SK-N-SH treated with all-trans-retinoic acid at 6 μM for 48 hours (cell line): ENCODE results near the gene LPP.

Experiments used
- ATAC-seq: fragments of 200-7000 bp; cut with Tn5 transposase; 3 replicates; pipeline ENCODE4 v1.9.1; 2020; ENCODE audit warnings: mild to moderate bottlenecking, moderate library complexity
- ARNTL ChIP-seq: fragments of 450-650 bp; formaldehyde crosslinking; IDR thresholded peaks from 2 replicates; pipeline ENCODE4 v1.5.0; 2020; ENCODE audit warnings: low read depth, mild to moderate bottlenecking, moderate library complexity, borderline replicate concordance
- BACH2 ChIP-seq: fragments of 250-450 bp; sonication (Bioruptor Pico); IDR thresholded peaks from 2 replicates; pipeline ENCODE4 v1.9.0; 2021; ENCODE audit warnings: mild to moderate bottlenecking, borderline replicate concordance
- CSDC2 ChIP-seq: fragments of 250-450 bp; sonication (Bioruptor Pico); IDR thresholded peaks from 2 replicates; pipeline ENCODE4 v1.5.0; 2020; ENCODE audit warnings: mild to moderate bottlenecking, moderate library complexity
- CSRNP3 ChIP-seq: fragments of 250-450 bp; sonication (Bioruptor Pico); IDR thresholded peaks from 2 replicates; pipeline ENCODE4 v1.5.1; 2021; ENCODE audit warnings: mild to moderate bottlenecking, moderate library complexity
- ESRRG ChIP-seq: fragments of 250-450 bp; sonication (Bioruptor Pico); IDR thresholded peaks from 2 replicates; pipeline ENCODE4 v1.6.1; 2021; ENCODE audit warnings: mild to moderate bottlenecking
- ISL1 ChIP-seq: fragments of 250-450 bp; sonication (Bioruptor Pico); IDR thresholded peaks from 2 replicates; pipeline ENCODE4 v2.1.2; 2022; ENCODE audit warnings: mild to moderate bottlenecking, moderate library complexity
- OSR1 ChIP-seq: fragments of 250-450 bp; sonication (Bioruptor Pico); IDR thresholded peaks from 2 replicates; pipeline ENCODE4 v1.8.0; 2022; ENCODE audit warnings: moderate library complexity, mild to moderate bottlenecking, inconsistent platforms
- PATZ1 ChIP-seq: fragments of 250-450 bp; sonication (Bioruptor Pico); IDR thresholded peaks from 2 replicates; pipeline ENCODE4 v1.8.0; 2020; ENCODE audit warnings: mild to moderate bottlenecking, moderate library complexity, borderline replicate concordance
- POU6F1 ChIP-seq: fragments of 250-450 bp; sonication (Bioruptor Pico); IDR thresholded peaks from 2 replicates; pipeline ENCODE4 v1.8.0; 2021; ENCODE audit warnings: low read depth, mild to moderate bottlenecking, moderate library complexity, borderline replicate concordance
- PPARA ChIP-seq: fragments of 250-450 bp; sonication (Bioruptor Pico); IDR thresholded peaks from 2 replicates; pipeline ENCODE4 v1.5.0; 2020; ENCODE audit warnings: mild to moderate bottlenecking, borderline replicate concordance
- RARB ChIP-seq: fragments of 250-450 bp; sonication (Bioruptor Pico); IDR thresholded peaks from 2 replicates; pipeline ENCODE4 v1.8.0; 2021; ENCODE audit warnings: mild to moderate bottlenecking, moderate library complexity
- SNAI2 ChIP-seq: fragments of 250-450 bp; sonication (Bioruptor Pico); IDR thresholded peaks from 2 replicates; pipeline ENCODE4 v1.5.0; 2020; ENCODE audit warnings: mild to moderate bottlenecking, moderate library complexity
- TCF4 ChIP-seq: fragments of 250-450 bp; sonication (Bioruptor Pico); IDR thresholded peaks from 2 replicates; pipeline ENCODE4 v1.8.0; 2021; ENCODE audit warnings: mild to moderate bottlenecking, moderate library complexity, borderline replicate concordance
- TOX ChIP-seq: fragments of 250-450 bp; sonication (Bioruptor Pico); IDR thresholded peaks from 2 replicates; pipeline ENCODE4 v1.8.0; 2021; ENCODE audit warnings: mild to moderate bottlenecking, moderate library complexity, borderline replicate concordance
- ZC3H10 ChIP-seq: fragments of 250-450 bp; sonication (Bioruptor Pico); IDR thresholded peaks from 2 replicates; pipeline ENCODE4 v1.5.1; 2021; ENCODE audit warnings: mild to moderate bottlenecking, moderate library complexity
- ZFP3 ChIP-seq: fragments of 250-450 bp; sonication (Bioruptor Pico); IDR thresholded peaks from 2 replicates; pipeline ENCODE4 v1.5.0; 2020; ENCODE audit warnings: mild to moderate bottlenecking, moderate library complexity
- ZFP30 ChIP-seq: fragments of 450-650 bp; formaldehyde crosslinking; IDR thresholded peaks from 2 replicates; pipeline ENCODE4 v1.5.0; 2022; ENCODE audit warnings: mild to moderate bottlenecking, moderate library complexity
- ZNF70 ChIP-seq: fragments of 450-650 bp; formaldehyde crosslinking; IDR thresholded peaks from 2 replicates; pipeline ENCODE4 v1.5.0; 2020; ENCODE audit warnings: mild to moderate bottlenecking, moderate library complexity
- ZNF8 ChIP-seq: fragments of 450-650 bp; formaldehyde crosslinking; IDR thresholded peaks from 2 replicates; pipeline ENCODE4 v1.5.0; 2020; ENCODE audit warnings: mild to moderate bottlenecking, moderate library complexity
- TF ChIP-seq, protein P1 (sequence below): fragments of 250-450 bp; sonication (Bioruptor Pico); IDR thresholded peaks from 2 replicates; pipeline ENCODE4 v1.5.1; 2020; ENCODE audit warnings: low read depth, mild to moderate bottlenecking, moderate library complexity
- TF ChIP-seq, protein P2 (sequence below): fragments of 250-450 bp; sonication (Bioruptor Pico); IDR thresholded peaks from 2 replicates; pipeline ENCODE4 v1.5.0; 2020; ENCODE audit warnings: mild to moderate bottlenecking, moderate library complexity

LPP gene

GRCh38 chr3:188814581-188814980 is 660.6 kb downstream of the LPP start:
- no peak for ATAC-seq
- TF ChIP-seq ESRRG (no peak), ARNTL (CRISPR knock-in tag) (no peak), PATZ1 (CRISPR knock-in tag) (no peak), RARB (no peak), SNAI2 (CRISPR knock-in tag) (no peak)
- TF ChIP-seq, protein P1, sequence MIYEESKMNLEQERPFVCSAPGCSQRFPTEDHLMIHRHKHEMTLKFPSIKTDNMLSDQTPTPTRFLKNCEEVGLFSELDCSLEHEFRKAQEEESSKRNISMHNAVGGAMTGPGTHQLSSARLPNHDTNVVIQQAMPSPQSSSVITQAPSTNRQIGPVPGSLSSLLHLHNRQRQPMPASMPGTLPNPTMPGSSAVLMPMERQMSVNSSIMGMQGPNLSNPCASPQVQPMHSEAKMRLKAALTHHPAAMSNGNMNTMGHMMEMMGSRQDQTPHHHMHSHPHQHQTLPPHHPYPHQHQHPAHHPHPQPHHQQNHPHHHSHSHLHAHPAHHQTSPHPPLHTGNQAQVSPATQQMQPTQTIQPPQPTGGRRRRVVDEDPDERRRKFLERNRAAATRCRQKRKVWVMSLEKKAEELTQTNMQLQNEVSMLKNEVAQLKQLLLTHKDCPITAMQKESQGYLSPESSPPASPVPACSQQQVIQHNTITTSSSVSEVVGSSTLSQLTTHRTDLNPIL (CRISPR knock-in tag), result no peak

DNA sequence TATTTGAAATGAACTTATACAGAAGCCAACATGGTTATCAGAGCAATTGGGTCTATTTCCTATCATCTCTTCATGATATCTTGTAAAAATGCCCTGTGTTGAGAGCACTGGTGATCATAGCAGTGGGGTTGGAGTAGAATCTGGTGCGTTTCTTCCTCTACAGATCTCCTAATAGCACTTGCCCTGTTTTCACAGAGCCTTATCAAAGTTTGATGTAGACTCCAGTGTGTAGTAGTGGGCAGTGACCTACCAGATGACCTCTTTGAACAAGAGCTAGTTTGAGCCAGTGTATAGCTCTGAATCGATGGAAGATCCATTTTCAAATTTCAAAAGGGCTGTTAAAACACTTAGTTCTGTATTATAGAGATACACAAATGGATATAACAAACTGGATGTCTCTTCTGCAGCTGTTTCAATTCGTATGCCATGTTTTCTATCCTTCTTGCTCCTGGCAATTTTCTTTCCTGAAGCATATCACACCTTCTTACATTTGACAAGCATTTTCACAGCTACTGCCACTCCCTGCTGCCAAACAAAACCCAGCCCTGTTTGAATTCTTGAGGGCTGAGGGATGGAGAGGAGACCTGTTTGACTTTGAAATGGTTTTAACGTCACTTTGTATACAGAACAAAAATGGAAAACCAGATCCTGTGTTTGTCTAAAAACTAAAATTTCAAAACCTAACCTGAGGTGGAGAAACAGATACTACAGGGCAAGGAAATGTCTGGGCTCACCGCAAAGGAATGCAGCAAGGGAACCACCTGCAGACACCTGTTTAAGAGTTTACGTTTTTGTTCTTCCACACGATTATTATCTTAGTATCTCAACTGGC is 663.4 kb downstream of the LPP start:
- TF ChIP-seq ZC3H10 (CRISPR knock-in tag) (no peak), PATZ1 (CRISPR knock-in tag) (no peak), OSR1 (CRISPR knock-in tag) (no peak), ESRRG (no peak), ZFP3 (CRISPR knock-in tag) (no peak), BACH2 (CRISPR knock-in tag) (no peak), ARNTL (CRISPR knock-in tag) (no peak), CSDC2 (CRISPR knock-in tag) (no peak), ZFP30 (CRISPR knock-in tag) (no peak), RARB (no peak), ISL1 (CRISPR knock-in tag) (no peak), PPARA (no peak), ZNF70 (no peak), TOX (CRISPR knock-in tag) (no peak), POU6F1 (CRISPR knock-in tag) (no peak), SNAI2 (CRISPR knock-in tag) (no peak)
- TF ChIP-seq, protein P2, sequence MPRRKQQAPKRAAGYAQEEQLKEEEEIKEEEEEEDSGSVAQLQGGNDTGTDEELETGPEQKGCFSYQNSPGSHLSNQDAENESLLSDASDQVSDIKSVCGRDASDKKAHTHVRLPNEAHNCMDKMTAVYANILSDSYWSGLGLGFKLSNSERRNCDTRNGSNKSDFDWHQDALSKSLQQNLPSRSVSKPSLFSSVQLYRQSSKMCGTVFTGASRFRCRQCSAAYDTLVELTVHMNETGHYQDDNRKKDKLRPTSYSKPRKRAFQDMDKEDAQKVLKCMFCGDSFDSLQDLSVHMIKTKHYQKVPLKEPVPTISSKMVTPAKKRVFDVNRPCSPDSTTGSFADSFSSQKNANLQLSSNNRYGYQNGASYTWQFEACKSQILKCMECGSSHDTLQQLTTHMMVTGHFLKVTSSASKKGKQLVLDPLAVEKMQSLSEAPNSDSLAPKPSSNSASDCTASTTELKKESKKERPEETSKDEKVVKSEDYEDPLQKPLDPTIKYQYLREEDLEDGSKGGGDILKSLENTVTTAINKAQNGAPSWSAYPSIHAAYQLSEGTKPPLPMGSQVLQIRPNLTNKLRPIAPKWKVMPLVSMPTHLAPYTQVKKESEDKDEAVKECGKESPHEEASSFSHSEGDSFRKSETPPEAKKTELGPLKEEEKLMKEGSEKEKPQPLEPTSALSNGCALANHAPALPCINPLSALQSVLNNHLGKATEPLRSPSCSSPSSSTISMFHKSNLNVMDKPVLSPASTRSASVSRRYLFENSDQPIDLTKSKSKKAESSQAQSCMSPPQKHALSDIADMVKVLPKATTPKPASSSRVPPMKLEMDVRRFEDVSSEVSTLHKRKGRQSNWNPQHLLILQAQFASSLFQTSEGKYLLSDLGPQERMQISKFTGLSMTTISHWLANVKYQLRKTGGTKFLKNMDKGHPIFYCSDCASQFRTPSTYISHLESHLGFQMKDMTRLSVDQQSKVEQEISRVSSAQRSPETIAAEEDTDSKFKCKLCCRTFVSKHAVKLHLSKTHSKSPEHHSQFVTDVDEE (CRISPR knock-in tag), result no peak
- TF ChIP-seq, protein P1 (CRISPR knock-in tag), result no peak
- ATAC-seq, result no peak

GRCh38 chr3:188817935-188818269 is 663.9 kb downstream of the LPP start:
- no peak for ATAC-seq
- TF ChIP-seq ZFP3 (CRISPR knock-in tag) (no peak), CSRNP3 (CRISPR knock-in tag) (no peak), ZNF8 (CRISPR knock-in tag) (no peak), ZNF70 (no peak), PPARA (no peak), SNAI2 (CRISPR knock-in tag) (no peak), ZC3H10 (CRISPR knock-in tag) (no peak), TCF4 (CRISPR knock-in tag) (no peak), PATZ1 (CRISPR knock-in tag) (no peak)
